HG03064 (cell line): ENCODE data around the gene NUP210L.
"Not testable (repeated sequence)": the region's sequence is repeated elsewhere in the genome, so short reads cannot be mapped to it uniquely, and the experiment has no call there.

ENCODE experiments used
- ATAC-seq: cut with Tn5 transposase; IDR thresholded peaks from one replicate; pipeline ENCODE4 v1.9.1; 2021; ENCODE audit warnings: low read depth; ENCODE audit not compliant: unreplicated experiment

NUP210L gene

GRCh38 chr1:154171223-154171583 lies 16.3 kb upstream of the NUP210L start:
- no peak for ATAC-seq

- no peak for ATAC-seq
These were observed 15.8 kb upstream of the NUP210L start for GRCh38 chr1:154170547-154171222.

GRCh38 chr1:154167461-154167860 lies 12.6 kb upstream of the NUP210L start:
- no peak for ATAC-seq

GRCh38 chr1:154166207-154166606 lies 11.3 kb upstream of the NUP210L start:
- no peak for ATAC-seq

- ATAC-seq: no peak
These were observed 4.7 kb upstream of the NUP210L start for GRCh38 chr1:154159554-154159953.

- ATAC-seq: no peak
These were observed 3.6 kb upstream of the NUP210L start for GRCh38 chr1:154158307-154159125.

GRCh38 chr1:154157520-154158306 lies 2.8 kb upstream of the NUP210L start:
- ATAC-seq: peak; percentile 90

GRCh38 chr1:154155251-154155650 lies 378 bp upstream of the NUP210L start:
- no peak for ATAC-seq

GRCh38 chr1:154154053-154154452 lies 820 bp downstream of the NUP210L start:
- no peak for ATAC-seq

- ATAC-seq: no peak
These were observed 3.6 kb downstream of the NUP210L start for GRCh38 chr1:154151311-154151710.

- ATAC-seq: no peak
These were observed 6.1 kb downstream of the NUP210L start for GRCh38 chr1:154148807-154149206.

- ATAC-seq: not testable (repeated sequence)
These were observed 7.4 kb downstream of the NUP210L start for GRCh38 chr1:154147505-154147904.

GRCh38 chr1:154145986-154146385 lies 8.9 kb downstream of the NUP210L start:
- no peak for ATAC-seq

GRCh38 chr1:154142358-154142757 lies 12.5 kb downstream of the NUP210L start:
- ATAC-seq: no peak

- ATAC-seq: no peak
These were observed 13.6 kb downstream of the NUP210L start for GRCh38 chr1:154141240-154141639.

- ATAC-seq: no peak
These were observed 17.0 kb downstream of the NUP210L start for GRCh38 chr1:154137888-154138287.

GRCh38 chr1:154133256-154133655 lies 21.6 kb downstream of the NUP210L start:
- ATAC-seq: no peak

GRCh38 chr1:154129391-154129970 lies 25.4 kb downstream of the NUP210L start:
- ATAC-seq: no peak

GRCh38 chr1:154123205-154123604 lies 31.7 kb downstream of the NUP210L start:
- ATAC-seq: not testable (repeated sequence)

- no peak for ATAC-seq
These were observed 37.2 kb downstream of the NUP210L start for GRCh38 chr1:154117642-154118041.

GRCh38 chr1:154115180-154115579 lies 39.7 kb downstream of the NUP210L start:
- ATAC-seq: no peak
